Esophagus muscularis mucosa (tissue), 4 donors: ENCODE measurements around the gene IKZF1. TPM values are rescaled to one million over a fixed set of nuclear protein-coding genes. Genes with fewer than 3 reads are reported as not detected.

ENCODE experiments used
- DNase-seq: peaks from one replicate; pipeline ENCODE4 v3.0.0-alpha.2; 2017; ENCODE audit errors: extremely low spot score
- H3K27ac ChIP-seq, 4 donors: fragments of 200-600 bp; sonication (generic); replicated peaks in 1 of 4; 1 replicate in 3 of 4; 2 replicates in 1 of 4; pipeline ENCODE4 v1.5.1; 2016 to 2019; ENCODE audit warnings: mild to moderate bottlenecking in 1 of 4
- H3K27me3 ChIP-seq, 4 donors: fragments of 200-600 bp; sonication (generic); one replicate each; pipeline versions ENCODE4 v1.5.1 to v1.6.0; 2016 to 2019
- H3K36me3 ChIP-seq, 4 donors: fragments of 200-600 bp; sonication (generic); one replicate each; pipeline ENCODE4 v1.5.1; 2016 to 2019
- H3K4me1 ChIP-seq, 4 donors: fragments of 200-600 bp; sonication (generic); one replicate each; pipeline ENCODE4 v1.5.1; 2016 to 2019
- H3K4me3 ChIP-seq, 4 donors: fragments of 200-600 bp; sonication (generic); 1 replicate in 2 of 4; 2 replicates in 2 of 4; pipeline ENCODE4 v1.5.1; 2016 to 2019; ENCODE audit warnings: mild to moderate bottlenecking in 4 of 4, moderate library complexity in 1 of 4
- H3K9me3 ChIP-seq, 4 donors: fragments of 200-600 bp; sonication (generic); 1 replicate in 3 of 4; 2 replicates in 1 of 4; pipeline ENCODE4 v1.5.1; 2016 to 2019
- EP300 ChIP-seq: sonication (generic); formaldehyde crosslinking; IDR thresholded peaks from one replicate; pipeline ENCODE4 v1.6.1; 2017; ENCODE audit warnings: antibody characterized with exemption
- POLR2A ChIP-seq: fragments of 450-650 bp; IDR thresholded peaks from one replicate; pipeline ENCODE4 v1.6.1; 2017; ENCODE audit warnings: antibody characterized with exemption, moderate library complexity, mild to moderate bottlenecking, low read depth
- POLR2AphosphoS5 ChIP-seq, 2 donors: sonication (generic); formaldehyde crosslinking; IDR thresholded peaks; one replicate each; pipeline ENCODE4 v1.6.1; 2017; ENCODE audit warnings: antibody characterized with exemption in 2 of 2
- WGBS: methylation state at CpG from one replicate; pipeline ENCODE4 v1.1.5; 2018; 5-methylcytosine and 5-hydroxymethylcytosine counted together
- intact Hi-C: fragments of 100-400 bp; cut with DNase I; formaldehyde crosslinking; loops from one replicate; pipeline ENCODE4 v1.15.1; 2023
- total RNA-seq, 4 donors: library from RNA; depleted of rRNA; stranded (reverse); fragments of >200 nt; gene quantifications; one replicate each; pipeline versions ENCODE4 v1.1.0 to v1.2.1, GENCODE V29; 2016
- TF ChIP-seq, protein P1 (sequence below), 3 experiments: fragments of 200-600 bp in 2 of 3; fragments of 450-650 bp in 1 of 3; sonication (generic) in 2 of 3; IDR thresholded peaks; one replicate each; pipeline ENCODE4 v1.5.1; 2017 to 2019; ENCODE audit warnings: antibody characterized with exemption in 3 of 3, mild to moderate bottlenecking in 2 of 3, moderate library complexity in 1 of 3

IKZF1 gene
- total RNA-seq, 4 donors from 2014 or later, result 3.6 to 17.7 (median 9.2) TPM

DNA sequence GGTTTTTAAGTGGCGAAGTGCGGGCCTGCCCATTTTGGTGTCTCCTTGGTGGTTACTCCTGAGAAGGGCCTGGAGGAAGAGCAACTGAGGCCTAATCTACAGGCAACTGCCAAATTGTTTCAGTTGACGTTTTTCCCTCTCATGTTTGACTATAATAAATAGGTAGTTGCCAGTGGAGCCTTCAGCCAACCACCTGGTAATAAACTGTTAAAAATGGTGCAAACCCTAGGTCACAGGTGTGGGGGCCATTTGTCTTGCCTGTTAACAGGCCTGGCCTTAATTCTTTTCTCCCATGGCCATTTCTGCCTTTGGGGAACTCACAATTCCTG is 3.7 kb downstream of the IKZF1 start:
- H3K9me3 ChIP-seq, result no peaks in the 10 kb centered on the region
- DNase-seq, result no peak
- 67% methylated on average over 3 of the region's 3 CpGs for WGBS
- intact Hi-C loops, result loop anchor here (10.0 kb wide), 1 partner anchor 63 kb away; no protein-coding TSS in a partner anchor
- no peaks in the 10 kb centered on the region for H3K36me3 ChIP-seq
- TF ChIP-seq POLR2AphosphoS5 (IDR thresholded peaks at IDR 0.05) (no peak), EP300 (no peak), POLR2A (no peak)
- TF ChIP-seq, protein P1, sequence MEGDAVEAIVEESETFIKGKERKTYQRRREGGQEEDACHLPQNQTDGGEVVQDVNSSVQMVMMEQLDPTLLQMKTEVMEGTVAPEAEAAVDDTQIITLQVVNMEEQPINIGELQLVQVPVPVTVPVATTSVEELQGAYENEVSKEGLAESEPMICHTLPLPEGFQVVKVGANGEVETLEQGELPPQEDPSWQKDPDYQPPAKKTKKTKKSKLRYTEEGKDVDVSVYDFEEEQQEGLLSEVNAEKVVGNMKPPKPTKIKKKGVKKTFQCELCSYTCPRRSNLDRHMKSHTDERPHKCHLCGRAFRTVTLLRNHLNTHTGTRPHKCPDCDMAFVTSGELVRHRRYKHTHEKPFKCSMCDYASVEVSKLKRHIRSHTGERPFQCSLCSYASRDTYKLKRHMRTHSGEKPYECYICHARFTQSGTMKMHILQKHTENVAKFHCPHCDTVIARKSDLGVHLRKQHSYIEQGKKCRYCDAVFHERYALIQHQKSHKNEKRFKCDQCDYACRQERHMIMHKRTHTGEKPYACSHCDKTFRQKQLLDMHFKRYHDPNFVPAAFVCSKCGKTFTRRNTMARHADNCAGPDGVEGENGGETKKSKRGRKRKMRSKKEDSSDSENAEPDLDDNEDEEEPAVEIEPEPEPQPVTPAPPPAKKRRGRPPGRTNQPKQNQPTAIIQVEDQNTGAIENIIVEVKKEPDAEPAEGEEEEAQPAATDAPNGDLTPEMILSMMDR (IDR thresholded peaks at IDR 0.05), result no peak
- H3K27ac ChIP-seq, result no peak overlapping the region
- no peak overlapping the region for H3K4me3 ChIP-seq
- peaks cover 0 to 13% (median 9%) of the 10 kb centered on the region in 4 donors for H3K4me1 ChIP-seq
- peaks cover 0 to 43% (median 2%) of the 10 kb centered on the region in 4 donors for H3K27me3 ChIP-seq

- Histone ChIP-seq H3K4me3 (peak overlapping the region in 1 of 4 donors; percentile 7), H3K4me1 (peaks cover 0 to 11% (median 9%) of the 10 kb centered on the region in 4 donors), H3K27ac (peak overlapping the region in 1 of 4 donors; percentile 4), H3K9me3 (no peaks in the 10 kb centered on the region), H3K27me3 (peaks cover 0 to 37% (median 0%) of the 10 kb centered on the region in 4 donors), H3K36me3 (no peaks in the 10 kb centered on the region)
- intact Hi-C loops, result loop anchor here (10.0 kb wide), 1 partner anchor 64 kb away; no protein-coding TSS in a partner anchor
- TF ChIP-seq EP300 (no peak), POLR2AphosphoS5 (IDR thresholded peaks at IDR 0.05) (no peak), POLR2A (no peak)
- TF ChIP-seq, protein P1 (IDR thresholded peaks at IDR 0.05), result no peak
- DNase-seq, result no peak
- 71% methylated on average over 18 of the region's 18 CpGs for WGBS
Measured at GRCh38 chr7:50308532-50309385, 4.2 kb downstream of the IKZF1 start.

GRCh38 chr7:50309721-50310120 is 5.2 kb downstream of the IKZF1 start:
- intact Hi-C loops, result loop anchor here (10.0 kb wide), 1 partner anchor 65 kb away; no protein-coding TSS in a partner anchor
- H3K27me3 ChIP-seq, result peaks cover 0 to 29% (median 0%) of the 10 kb centered on the region in 4 donors
- H3K36me3 ChIP-seq, result no peaks in the 10 kb centered on the region
- TF ChIP-seq EP300, result no peak
- no peak for TF ChIP-seq POLR2AphosphoS5 (IDR thresholded peaks at IDR 0.05)
- TF ChIP-seq, protein P1 (IDR thresholded peaks at IDR 0.05), result no peak
- no peak for TF ChIP-seq POLR2A
- no peak overlapping the region for H3K27ac ChIP-seq
- no peak overlapping the region for H3K4me3 ChIP-seq
- peaks cover 0 to 3% (median 1%) of the 10 kb centered on the region in 4 donors for H3K4me1 ChIP-seq
- no peaks in the 10 kb centered on the region for H3K9me3 ChIP-seq
- no peak for DNase-seq
- WGBS, result 75% methylated on average over 3 of the region's 3 CpGs

- no peak overlapping the region for H3K4me3 ChIP-seq
- H3K27me3 ChIP-seq, result peaks cover 0 to 23% (median 0%) of the 10 kb centered on the region in 4 donors
- no peaks in the 10 kb centered on the region for H3K36me3 ChIP-seq
- H3K9me3 ChIP-seq, result no peaks in the 10 kb centered on the region
- 70% methylated on average over 6 of the region's 6 CpGs for WGBS
- H3K27ac ChIP-seq, result no peak overlapping the region
- intact Hi-C loops, result no loop called here
- DNase-seq, result no peak
- TF ChIP-seq, protein P1 (IDR thresholded peaks at IDR 0.05), result no peak
- TF ChIP-seq POLR2A (no peak), POLR2AphosphoS5 (IDR thresholded peaks at IDR 0.05) (no peak), EP300 (no peak)
- H3K4me1 ChIP-seq, result no peaks in the 10 kb centered on the region
Measured at GRCh38 chr7:50310361-50310760, 5.8 kb downstream of the IKZF1 start.
